CD8-positive, alpha-beta memory T cell (primary cell): Measurements from ENCODE around the gene ATP5ME. TPM values are rescaled to one million over a fixed set of nuclear protein-coding genes. Genes with fewer than 3 reads are reported as not detected.
"Not testable (repeated sequence)": the region's sequence is repeated elsewhere in the genome, so short reads cannot be mapped to it uniquely, and the experiment has no call there.

ENCODE experiments used
- CTCF ChIA-PET: fragments of 350-600 bp; sonication (Branson Sonifier 250); formaldehyde crosslinking; loops from one replicate; lab custom pipeline; 2021; ENCODE audit warnings: antibody characterized with exemption; lab: Charles Lee
- POLR2A ChIA-PET: fragments of 350-600 bp; sonication (Branson Sonifier 250); formaldehyde crosslinking; loops from one replicate; lab custom pipeline; 2021; ENCODE audit warnings: antibody characterized with exemption; lab: Charles Lee
- DNase-seq, 5 donors: peaks; one replicate each; pipeline versions ENCODE4 v3.0.0 to v3.0.0-alpha.2; 2020 to 2022; ENCODE audit warnings: mixed read lengths in 1 of 5
- H3K27ac ChIP-seq: one replicate; pipeline ENCODE4 v1.7.0; 2013; ENCODE audit warnings: low read depth, mild to moderate bottlenecking, low read length, moderate library complexity
- H3K27me3 ChIP-seq: 2 replicates; pipeline ENCODE4 v1.7.0; 2013; ENCODE audit warnings: low read length, mild to moderate bottlenecking; ENCODE audit not compliant: insufficient read depth, poor library complexity, severe bottlenecking
- H3K36me3 ChIP-seq: 2 replicates; pipeline ENCODE4 v1.7.0; 2013; ENCODE audit warnings: mild to moderate bottlenecking, low read length, moderate library complexity; ENCODE audit not compliant: insufficient read depth
- H3K4me1 ChIP-seq: 2 replicates; pipeline ENCODE4 v1.7.0; 2013; ENCODE audit warnings: mild to moderate bottlenecking, low read length, moderate library complexity; ENCODE audit not compliant: insufficient read depth
- H3K4me3 ChIP-seq: 2 replicates; pipeline ENCODE4 v1.7.0; 2013; ENCODE audit warnings: mild to moderate bottlenecking, low read length
- H3K9me3 ChIP-seq: 2 replicates; pipeline ENCODE4 v1.7.0; 2013; ENCODE audit warnings: mild to moderate bottlenecking, low read length
- H3K27ac Mint-ChIP-seq, 8 donors: one replicate each; pipeline ENCODE4 v1.8.0; 2020 to 2021; ENCODE audit warnings: mixed read lengths in 8 of 8, mild to moderate bottlenecking in 6 of 8, inconsistent platforms in 3 of 8, moderate library complexity in 3 of 8
- H3K27me3 Mint-ChIP-seq, 2 donors: one replicate each; pipeline ENCODE4 v1.8.0; 2020 to 2021; ENCODE audit warnings: mixed read lengths in 2 of 2, mild to moderate bottlenecking in 1 of 2, moderate library complexity in 1 of 2
- H3K36me3 Mint-ChIP-seq, 3 donors: one replicate each; pipeline ENCODE4 v1.8.0; 2020 to 2021; ENCODE audit warnings: mixed read lengths in 3 of 3, inconsistent platforms in 1 of 3, mild to moderate bottlenecking in 1 of 3
- H3K4me1 Mint-ChIP-seq, 3 donors: one replicate each; pipeline ENCODE4 v1.8.0; 2020 to 2021; ENCODE audit warnings: mixed read lengths in 3 of 3, inconsistent platforms in 1 of 3, mild to moderate bottlenecking in 1 of 3
- H3K4me3 Mint-ChIP-seq, 7 donors: one replicate each; pipeline ENCODE4 v1.8.0; 2020 to 2021; ENCODE audit warnings: mixed read lengths in 7 of 7, mild to moderate bottlenecking in 6 of 7, moderate library complexity in 4 of 7, inconsistent platforms in 2 of 7
- H3K9me3 Mint-ChIP-seq, 5 donors: one replicate each; pipeline ENCODE4 v1.8.0; 2020 to 2022; ENCODE audit warnings: mixed read lengths in 5 of 5, mild to moderate bottlenecking in 3 of 5, moderate library complexity in 2 of 5, inconsistent platforms in 1 of 5
- polyA plus RNA-seq: library from polyadenylated mRNA; unstranded; fragments of 300-500 nt; fragmentation: Illumina TruSeq; gene quantifications from one replicate; pipeline ENCODE4 v1.2.3, GENCODE V29; 2021
- total RNA-seq, 2 experiments: library from RNA; stranded (reverse); gene quantifications; one replicate each; pipeline ENCODE4 v1.2.3, GENCODE V29; 2021

ATP5ME gene
- total and polyA plus RNA-seq, 3 experiments from 2014 or later, result 284 to 441 (median 291) TPM

GRCh38 chr4:707929-708630 is 34.0 kb upstream of the ATP5ME start:
- no peaks in the 10 kb centered on the region for H3K27me3 ChIP-seq
- Mint-ChIP-seq H3K4me3 (peak overlapping the region in 5 of 7 donors; percentile 41 to 78 (median 56)), H3K27ac (peak overlapping the region in 2 of 8 donors; percentile 22 to 26), H3K4me1 (peaks cover 21 to 47% (median 36%) of the 10 kb centered on the region in 3 donors), H3K27me3 (no peaks in the 10 kb centered on the region), H3K36me3 (peaks cover 0 to 5% (median 0%) of the 10 kb centered on the region in 3 donors), H3K9me3 (no peaks in the 10 kb centered on the region)
- ChIA-PET CTCF (no interaction called here), POLR2A (no interaction called here)
- no peak overlapping the region for H3K27ac ChIP-seq
- H3K9me3 ChIP-seq, result no peaks in the 10 kb centered on the region
- H3K4me1 ChIP-seq, result peaks cover 13% of the 10 kb centered on the region
- DNase-seq, result no peak
- no peak overlapping the region for H3K4me3 ChIP-seq
- no peaks in the 10 kb centered on the region for H3K36me3 ChIP-seq

DNA sequence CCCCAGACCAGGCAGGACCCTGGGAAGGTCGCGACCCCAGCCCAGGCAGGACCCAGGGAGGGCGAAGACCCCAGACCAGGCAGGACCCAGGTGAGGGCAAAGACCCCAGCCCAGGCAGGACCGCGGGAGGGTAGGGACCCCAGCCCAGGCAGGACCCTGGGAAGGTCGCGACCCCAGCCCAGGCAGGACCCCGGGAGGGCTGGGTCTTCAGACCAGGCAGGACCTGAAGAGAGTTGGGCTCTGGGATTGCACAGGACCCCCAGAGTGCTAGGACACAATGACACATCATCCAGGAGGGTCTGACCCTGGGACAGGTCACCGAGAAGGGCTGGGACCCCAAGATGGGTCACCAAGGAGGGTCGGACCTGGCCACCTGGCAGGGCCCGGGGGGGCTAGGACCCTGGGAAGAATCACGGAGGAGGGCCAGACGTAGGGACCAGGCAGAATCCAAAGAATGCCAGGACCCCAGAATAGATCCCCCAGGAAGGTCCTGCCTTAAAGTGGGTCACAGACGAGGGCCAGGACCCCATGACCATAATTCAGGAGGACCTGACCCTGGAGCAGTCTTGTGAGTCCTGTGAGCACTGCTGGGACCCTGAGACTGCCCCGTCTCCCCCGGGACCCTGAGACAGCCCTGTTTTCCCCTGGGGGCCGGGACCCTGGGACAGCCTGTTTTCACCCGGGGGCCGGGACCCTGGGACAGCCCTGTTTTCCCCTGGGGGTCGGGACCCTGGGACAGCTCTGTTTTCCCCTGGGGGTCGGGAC is 32.9 kb upstream of the ATP5ME start:
- H3K4me3 Mint-ChIP-seq, result peak overlapping the region in 1 of 7 donors; percentile 15
- CTCF ChIA-PET, result no interaction called here

GRCh38 chr4:706083-706633 is 32.1 kb upstream of the ATP5ME start:
- peak overlapping the region; percentile 76 for H3K4me3 ChIP-seq

More for the DNA sequence above, 32.9 kb upstream of the ATP5ME start:
- POLR2A ChIA-PET, result no interaction called here
- Mint-ChIP-seq H3K27me3 (no peaks in the 10 kb centered on the region), H3K36me3 (peaks cover 0 to 5% (median 0%) of the 10 kb centered on the region in 3 donors), H3K9me3 (no peaks in the 10 kb centered on the region), H3K4me1 (peaks cover 21 to 42% (median 27%) of the 10 kb centered on the region in 3 donors), H3K27ac (no peak overlapping the region)
- Histone ChIP-seq H3K9me3 (no peaks in the 10 kb centered on the region), H3K36me3 (no peaks in the 10 kb centered on the region), H3K4me3 (no peak overlapping the region), H3K27ac (peak overlapping the region; percentile 93), H3K27me3 (no peaks in the 10 kb centered on the region), H3K4me1 (peaks cover 13% of the 10 kb centered on the region)
- peak in 1 of 5 donors; percentile 46 for DNase-seq

GRCh38 chr4:705278-706082 is 31.4 kb upstream of the ATP5ME start, which contains the start of gene PCGF3:
PCGF3 (plus strand) TSS chr4:705832; CDS start chr4:733681, 27,849 bp downstream.
- peaks cover 13% of the 10 kb centered on the region for H3K4me1 ChIP-seq
- ChIA-PET CTCF (no interaction called here), POLR2A (no interaction called here)
- peaks cover 17 to 34% (median 21%) of the 10 kb centered on the region in 3 donors for H3K4me1 Mint-ChIP-seq
- peaks cover 0 to 4% (median 0%) of the 10 kb centered on the region in 3 donors for H3K36me3 Mint-ChIP-seq
- peak within 1 kb of the TSS; percentile 76 for H3K4me3 ChIP-seq
- peak; percentile 91 to 97 (median 95) for DNase-seq
- H3K27ac ChIP-seq, result peak within 1 kb of the TSS; percentile 93
- H3K4me3 Mint-ChIP-seq, result peak within 1 kb of the TSS; percentile 78 to 90 (median 84)
- H3K9me3 ChIP-seq, result no peaks in the 10 kb centered on the region
- H3K9me3 Mint-ChIP-seq, result no peaks in the 10 kb centered on the region
- H3K27me3 ChIP-seq, result no peaks in the 10 kb centered on the region
- H3K27me3 Mint-ChIP-seq, result no peaks in the 10 kb centered on the region
- H3K36me3 ChIP-seq, result no peaks in the 10 kb centered on the region
- H3K27ac Mint-ChIP-seq, result peak within 1 kb of the TSS; percentile 15 to 93 (median 80)

More at GRCh38 chr4:706083-706633, 32.1 kb upstream of the ATP5ME start:
- Mint-ChIP-seq H3K4me3 (peak overlapping the region in 2 of 7 donors; percentile 41 to 61), H3K4me1 (peaks cover 21 to 40% (median 26%) of the 10 kb centered on the region in 3 donors)
- H3K36me3 ChIP-seq, H3K9me3 ChIP-seq, H3K27me3 Mint-ChIP-seq, H3K27me3 ChIP-seq, CTCF ChIA-PET, DNase-seq, H3K36me3 Mint-ChIP-seq, H3K27ac Mint-ChIP-seq, H3K9me3 Mint-ChIP-seq, POLR2A ChIA-PET: not testable (repeated sequence)
- H3K27ac ChIP-seq, result peak overlapping the region; percentile 93
- H3K4me1 ChIP-seq, result peaks cover 13% of the 10 kb centered on the region

- Histone ChIP-seq H3K4me3 (peak overlapping the region; percentile 45), H3K4me1 (peaks cover 13% of the 10 kb centered on the region), H3K27me3 (no peaks in the 10 kb centered on the region), H3K36me3 (no peaks in the 10 kb centered on the region), H3K9me3 (no peaks in the 10 kb centered on the region), H3K27ac (peak overlapping the region; percentile 19)
- Mint-ChIP-seq H3K27ac (peak overlapping the region in 3 of 8 donors; percentile 68 to 93 (median 79)), H3K36me3 (peaks cover 0 to 4% (median 0%) of the 10 kb centered on the region in 3 donors), H3K9me3 (no peaks in the 10 kb centered on the region), H3K4me3 (peak overlapping the region in 6 of 7 donors; percentile 78 to 88 (median 84)), H3K4me1 (peaks cover 14 to 34% (median 21%) of the 10 kb centered on the region in 3 donors), H3K27me3 (no peaks in the 10 kb centered on the region)
- no peak for DNase-seq
- ChIA-PET CTCF (no interaction called here), POLR2A (no interaction called here)
These were observed 30.8 kb upstream of the ATP5ME start for GRCh38 chr4:704971-705277.

DNA sequence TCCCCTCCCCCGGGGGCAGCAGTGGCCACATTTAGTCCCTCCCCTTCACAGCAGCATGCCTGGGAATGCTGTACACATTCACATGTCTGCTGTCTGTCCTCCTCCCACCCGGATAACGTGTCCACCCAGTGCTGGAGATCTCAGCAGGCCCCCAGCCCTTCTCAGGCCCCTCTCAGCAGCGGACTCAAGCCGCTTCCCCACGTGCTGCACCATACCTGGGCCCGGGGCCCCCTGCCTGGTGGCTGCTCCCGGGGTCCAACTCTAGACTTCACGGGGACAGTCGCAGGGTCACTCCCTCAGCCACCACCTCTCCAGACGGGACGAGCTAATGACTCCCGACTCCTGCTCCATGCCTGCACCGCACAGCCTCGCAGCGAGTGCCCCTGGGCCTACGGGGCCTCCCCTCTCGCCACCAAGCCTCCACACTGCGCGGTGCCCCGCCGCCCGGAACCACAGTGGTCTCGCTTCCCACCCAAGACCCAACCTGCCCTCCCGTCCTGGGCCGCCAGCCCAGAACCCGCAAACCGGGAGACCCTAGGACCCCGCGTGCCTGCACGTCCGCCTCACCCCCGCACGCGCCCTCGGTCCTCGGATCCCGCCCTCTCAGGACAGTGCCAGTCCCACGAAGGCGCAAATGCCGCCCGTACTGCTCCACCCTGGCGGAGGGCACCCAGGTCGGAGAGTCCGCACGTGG is 30.3 kb upstream of the ATP5ME start:
- Histone ChIP-seq H3K36me3 (no peaks in the 10 kb centered on the region), H3K4me1 (peaks cover 13% of the 10 kb centered on the region), H3K9me3 (no peaks in the 10 kb centered on the region), H3K4me3 (no peak overlapping the region), H3K27ac (no peak overlapping the region), H3K27me3 (no peaks in the 10 kb centered on the region)
- POLR2A ChIA-PET, result no interaction called here
- CTCF ChIA-PET, result no interaction called here
- Mint-ChIP-seq H3K27ac (no peak overlapping the region), H3K4me3 (peak overlapping the region in 4 of 7 donors; percentile 24 to 63 (median 38)), H3K36me3 (peaks cover 0 to 3% (median 0%) of the 10 kb centered on the region in 3 donors), H3K4me1 (peaks cover 11 to 32% (median 19%) of the 10 kb centered on the region in 3 donors), H3K9me3 (no peaks in the 10 kb centered on the region), H3K27me3 (no peaks in the 10 kb centered on the region)
- no peak for DNase-seq
